CD4-positive, alpha-beta T cell treated with Interleukin-4 for 1 hour (primary cell): Measurements from ENCODE around the gene OTUD4.
"Not testable (repeated sequence)": the region's sequence is repeated elsewhere in the genome, so short reads cannot be mapped to it uniquely, and the experiment has no call there.

Source experiments
- DNase-seq, 2 donors: peaks; one replicate each; pipeline ENCODE4 v3.0.0-alpha.2; 2020 to 2022

The OTUD4 gene

GRCh38 chr4:145180298-145181090, at the start of gene OTUD4:
TSS of gene OTUD4 (minus strand) at chr4:145180589. CDS start at chr4:145179973, 616 bp downstream.
- DNase-seq, result peak; percentile 96

DNA sequence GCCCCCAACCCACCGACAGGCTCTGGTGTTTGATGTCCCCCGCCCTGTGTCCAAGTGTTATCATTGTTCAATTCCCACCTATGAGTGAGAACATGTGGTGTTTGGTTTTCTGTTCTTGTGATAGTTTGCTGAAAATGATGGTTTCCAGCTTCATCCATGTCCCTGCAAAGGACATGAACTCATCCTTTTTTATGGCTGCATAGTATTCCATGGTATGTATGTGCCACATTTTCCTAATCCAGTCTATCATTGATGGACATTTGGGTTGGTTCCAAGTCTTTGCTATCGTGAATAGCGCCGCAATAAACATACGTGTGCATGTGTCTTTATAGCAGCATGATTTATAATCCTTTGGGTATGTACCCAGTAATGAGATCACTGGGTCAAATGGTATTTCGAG, 42.8 kb upstream of the OTUD4 start:
- DNase-seq, result not testable (repeated sequence)

- DNase-seq, result not testable (repeated sequence)
Measured at GRCh38 chr4:145221529-145221928, 41.1 kb upstream of the OTUD4 start.

- no peak for DNase-seq
Measured at GRCh38 chr4:145219090-145219489, 38.7 kb upstream of the OTUD4 start.

GRCh38 chr4:145218251-145218650, 37.9 kb upstream of the OTUD4 start:
- no peak for DNase-seq

- DNase-seq, result no peak
Measured at GRCh38 chr4:145217349-145217748, 37.0 kb upstream of the OTUD4 start.

DNA sequence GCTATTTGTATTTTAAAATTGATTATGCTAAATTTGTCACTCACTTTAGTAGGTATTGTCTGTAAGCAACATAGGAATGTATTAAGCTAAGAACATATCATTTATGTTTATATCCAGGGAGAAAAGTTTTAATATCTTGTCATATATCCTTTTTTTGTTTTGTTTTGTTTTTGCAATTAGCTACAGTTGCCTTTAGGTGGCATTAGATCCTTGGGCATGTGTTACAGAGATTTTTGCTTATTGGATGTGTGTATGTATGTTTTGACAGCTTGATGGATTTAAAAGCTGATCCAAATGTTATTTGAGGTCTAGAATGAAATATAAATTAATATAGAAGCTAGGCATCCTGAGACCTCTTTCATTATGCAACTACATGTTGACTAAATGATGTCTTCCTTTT, 36.1 kb upstream of the OTUD4 start:
- DNase-seq, result peak in 1 of 2 donors; percentile 5

DNA sequence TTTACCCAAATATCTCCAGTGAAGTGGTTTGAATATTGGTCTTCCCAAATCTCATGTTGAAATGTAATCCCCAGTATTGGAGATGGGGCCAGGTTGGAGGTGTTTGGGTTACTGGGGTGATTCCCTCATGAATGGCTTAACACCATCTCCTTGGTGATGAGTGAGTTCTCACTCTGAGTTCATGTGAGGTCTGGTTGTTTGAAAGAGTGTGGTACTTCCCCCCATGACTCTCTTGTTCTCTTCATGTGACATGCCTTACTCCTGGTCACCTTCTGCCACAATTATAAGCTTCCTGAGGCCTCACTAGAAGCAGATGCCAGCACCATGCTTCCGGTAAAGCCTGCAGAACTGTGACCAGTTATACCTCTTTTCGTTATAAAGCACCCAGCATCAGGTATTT, 32.9 kb upstream of the OTUD4 start:
- DNase-seq, result no peak

DNA sequence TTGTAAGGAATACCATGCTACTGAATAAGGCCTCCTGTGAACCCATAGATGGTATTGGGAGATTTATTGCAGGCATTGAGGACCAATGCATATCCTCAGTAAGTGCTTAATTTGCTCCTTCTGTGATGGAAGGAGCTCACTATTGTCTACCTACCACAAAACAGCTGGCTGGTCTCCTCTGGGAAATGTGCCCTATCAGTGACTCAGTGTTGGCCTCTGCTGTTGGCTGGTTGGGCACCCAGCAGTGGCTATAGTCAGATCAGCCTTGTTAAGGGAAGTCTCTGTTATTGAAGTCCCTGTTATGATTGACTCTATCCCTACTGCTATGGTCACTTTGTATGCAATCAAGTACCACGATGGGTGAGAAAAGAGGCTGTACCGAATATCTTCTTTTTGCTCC, 27.5 kb upstream of the OTUD4 start:
- no peak for DNase-seq

- no peak for DNase-seq
Measured at GRCh38 chr4:145203410-145203809, 23.0 kb upstream of the OTUD4 start.

DNA sequence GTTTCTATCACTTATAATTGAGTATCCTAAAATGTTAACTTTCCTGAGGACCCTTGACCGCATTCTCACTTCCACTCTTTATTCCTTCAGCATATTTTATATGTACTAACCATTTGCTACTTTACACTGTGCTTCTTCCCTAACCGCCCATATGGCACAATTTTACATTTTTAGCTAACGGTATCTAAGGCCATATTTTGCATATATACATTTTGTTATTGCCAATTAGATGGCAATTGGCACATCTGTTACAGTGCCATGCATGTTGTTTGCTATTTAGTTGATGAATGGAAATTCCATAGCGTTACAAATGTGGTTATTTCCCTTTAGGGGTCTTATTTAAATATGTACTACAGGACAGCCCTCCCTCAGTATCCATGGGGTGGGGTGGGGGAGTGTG, 20.0 kb upstream of the OTUD4 start:
- no peak for DNase-seq

DNA sequence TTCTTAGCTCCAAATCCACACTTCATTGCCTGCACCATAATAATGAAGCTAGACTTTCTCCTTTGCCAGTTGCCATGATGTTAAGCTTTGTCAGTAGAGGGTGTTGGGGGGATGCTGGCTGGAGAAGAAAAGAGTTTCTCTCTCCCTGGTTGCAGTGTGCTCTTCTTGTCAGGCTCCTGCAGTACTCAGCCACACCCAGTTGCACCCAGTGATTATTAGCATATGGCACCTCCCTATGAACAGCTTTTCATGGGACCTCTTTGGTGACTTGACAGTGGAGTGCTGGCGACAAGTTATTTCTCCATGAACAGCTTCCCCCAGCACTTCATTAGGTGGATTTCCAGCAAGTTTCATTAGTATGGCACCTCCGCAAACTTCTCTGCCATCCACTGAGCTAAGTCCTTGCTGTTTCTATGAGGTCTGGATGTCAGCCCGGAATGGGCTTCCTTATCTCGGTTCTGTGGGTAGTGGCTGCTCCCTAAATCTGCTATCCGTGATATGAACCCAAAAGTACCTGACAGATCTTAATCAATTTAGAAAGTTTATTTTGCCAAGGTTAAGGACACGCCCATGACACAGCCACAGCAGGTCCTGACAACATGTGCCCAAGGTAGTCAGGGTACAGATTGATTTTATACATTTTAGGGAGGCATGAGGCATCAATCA, 18.8 kb upstream of the OTUD4 start:
- no peak for DNase-seq

DNA sequence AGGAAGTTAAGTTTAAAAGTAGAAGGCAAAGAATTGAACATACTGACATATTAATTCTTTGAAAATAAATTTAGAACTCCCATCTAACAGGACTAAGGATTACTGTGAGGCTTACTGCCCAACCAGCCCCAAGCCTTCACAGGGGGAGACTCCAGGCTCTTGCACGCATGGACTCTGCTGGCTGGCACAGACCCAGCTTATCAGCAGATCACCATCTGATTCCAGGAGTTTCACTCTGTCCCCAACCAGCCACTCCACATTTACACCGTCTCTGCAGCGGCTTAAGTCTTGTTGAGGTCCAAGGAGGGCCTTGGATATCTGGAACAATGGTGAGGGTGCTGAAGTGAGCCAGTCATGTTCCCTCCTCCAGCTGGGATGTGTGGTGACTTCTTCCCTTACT, 16.4 kb upstream of the OTUD4 start:
- DNase-seq, result no peak

DNA sequence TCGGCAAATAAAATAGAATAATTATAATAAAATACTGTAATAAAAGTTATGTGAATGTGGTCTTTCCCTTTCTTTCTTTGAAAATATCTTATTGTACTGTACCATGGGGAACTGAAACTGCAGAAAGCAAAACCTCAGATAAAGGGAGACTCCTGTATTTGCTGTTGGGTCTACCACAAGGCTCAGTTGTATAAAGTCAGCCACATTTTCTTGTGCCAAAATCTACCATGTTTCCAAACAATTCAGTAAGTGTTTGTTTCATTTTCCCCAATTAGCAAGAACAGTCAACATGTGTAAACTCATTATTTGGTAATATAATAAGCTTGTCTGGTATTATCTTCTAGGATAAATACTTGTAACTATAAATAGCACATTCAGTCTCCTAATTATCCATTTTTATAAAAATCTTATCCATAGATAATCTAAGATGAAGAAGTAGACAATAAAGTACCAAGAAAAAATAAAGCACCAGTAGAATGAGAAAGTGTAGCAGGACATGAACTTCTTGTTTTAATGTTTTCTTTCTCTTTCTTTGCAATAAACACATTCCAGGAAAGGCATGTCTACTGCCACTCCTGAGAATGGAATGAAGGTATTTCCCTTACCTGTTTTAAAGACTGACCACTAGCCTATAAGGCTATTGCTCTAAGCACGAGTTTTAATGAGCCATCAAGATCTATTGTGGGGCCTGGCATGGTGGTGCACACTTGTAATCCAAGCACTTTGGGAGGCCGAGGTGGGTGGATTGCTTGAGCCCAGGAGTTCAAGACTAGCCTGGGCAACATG, 15.0 kb upstream of the OTUD4 start:
- no peak for DNase-seq

- DNase-seq, result no peak
Measured at GRCh38 chr4:145189981-145190380, 9.6 kb upstream of the OTUD4 start.

- DNase-seq, result no peak
Measured at GRCh38 chr4:145186729-145187128, 6.3 kb upstream of the OTUD4 start.

DNA sequence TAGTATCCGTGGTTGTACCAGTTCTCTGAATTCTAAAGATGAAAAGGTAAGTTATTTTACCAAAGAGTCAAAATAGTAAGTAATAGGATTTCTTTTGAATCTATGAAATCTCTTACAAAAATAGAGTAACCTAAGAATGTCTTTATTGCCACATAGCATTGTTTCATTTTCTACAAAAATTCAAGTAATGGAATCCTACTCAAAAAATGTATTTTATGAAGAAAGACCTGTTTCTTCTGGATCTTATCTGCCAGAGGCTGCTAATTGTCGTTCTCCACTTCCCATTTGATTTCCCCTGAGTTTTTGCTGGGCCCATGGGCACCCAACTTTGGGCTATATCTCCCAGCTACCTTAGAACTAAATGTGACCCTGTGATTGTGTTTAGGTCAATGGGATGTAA, 3.2 kb upstream of the OTUD4 start:
- DNase-seq, result no peak

- no peak for DNase-seq
Measured at GRCh38 chr4:145183023-145183422, 2.6 kb upstream of the OTUD4 start.

- no peak for DNase-seq
Measured at GRCh38 chr4:145182222-145182621, 1.8 kb upstream of the OTUD4 start.

DNA sequence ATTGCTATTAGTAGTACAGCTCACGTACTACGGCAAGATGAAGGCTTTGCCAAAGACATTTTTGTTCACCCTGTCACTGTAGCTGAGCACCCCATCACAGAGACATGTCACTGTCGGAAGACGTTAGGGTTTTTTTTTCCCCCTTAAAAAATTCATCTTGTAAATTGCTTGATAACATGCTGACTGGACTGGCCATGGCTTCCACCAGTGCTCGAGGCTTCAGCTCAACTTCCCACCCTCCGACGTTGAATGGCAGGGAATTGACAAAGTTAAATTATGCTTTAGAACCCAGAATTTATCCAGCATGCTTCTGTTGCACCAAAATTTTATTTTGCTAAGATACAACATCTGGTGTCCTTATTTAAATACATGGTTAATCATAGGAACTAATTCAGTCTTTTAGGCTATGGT, 707 bp upstream of the OTUD4 start:
- DNase-seq, result no peak

GRCh38 chr4:145179861-145180297, 510 bp downstream of the OTUD4 start:
- DNase-seq, result not testable (repeated sequence)

DNA sequence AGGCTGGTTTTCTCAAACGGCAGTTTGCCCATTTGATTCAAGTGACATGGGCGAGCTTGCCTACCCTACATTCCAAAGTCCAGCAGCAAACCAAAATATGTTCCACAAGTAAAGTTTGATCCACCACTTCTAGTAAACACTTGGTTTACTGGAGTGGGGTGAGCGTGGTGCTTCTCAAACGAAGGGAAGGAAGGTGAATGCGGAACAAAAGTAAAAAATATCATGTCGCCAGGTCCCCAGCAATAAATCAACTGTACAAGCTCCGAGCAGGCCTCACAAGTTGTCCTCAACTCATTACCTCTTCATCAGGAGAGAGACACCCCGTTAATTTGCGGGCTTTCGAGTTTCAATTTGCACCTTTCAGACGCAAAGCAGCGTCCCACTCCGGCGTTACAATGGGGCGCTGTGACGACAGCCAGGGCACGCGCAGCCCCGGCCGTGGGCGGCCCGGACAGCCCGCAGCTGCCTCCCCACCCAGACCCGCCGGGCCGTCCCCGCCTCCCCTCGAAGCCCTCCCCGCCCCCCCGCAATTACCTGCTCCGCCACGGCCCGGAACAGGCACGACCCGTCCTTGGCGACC, 1.0 kb downstream of the OTUD4 start:
- DNase-seq, result peak; percentile 84 to 85

GRCh38 chr4:145178740-145179280, 1.6 kb downstream of the OTUD4 start:
- DNase-seq, result peak; percentile 25 to 51
